ENCODE results near the gene MORN2. TPM values are rescaled to one million over a fixed set of nuclear protein-coding genes. Genes with fewer than 3 reads are reported as not detected.
A peak's percentile ranks its signal among the peaks of the same experiment; 100 is the strongest.

MORN2 gene
- polyA plus RNA-seq, 2 of the 4 experiments (the other 2 are of a cell fraction): 44.7 to 54.7 TPM

GRCh38 chr2:38887902-38888554, 12.3 kb downstream of the MORN2 start:
- ChIA-PET POLR2A (no interaction called here), CTCF (no interaction called here)
- DNase-seq (ENCODE audit: low read depth in 1 of 2, low spot score in 1 of 2) (no peak), ATAC-seq (no peak), FAIRE-seq (no peak)
- Histone ChIP-seq H3K27ac (no peak overlapping the region), H3K4me1 (no peaks in the 10 kb centered on the region), H3K4me3 (no peak overlapping the region), H3K9me3 (no peaks in the 10 kb centered on the region), H3K4me2 (no peak overlapping the region)
- WGBS (ENCODE audit: missing lambda C conversion rate): 100% methylated on average over 1 of the region's 1 CpG
- no peak for TF ChIP-seq NFE2L2 (conservative IDR thresholded peaks at IDR 0.05; ENCODE audit: low read length)

GRCh38 chr2:38889045-38889444, 13.3 kb downstream of the MORN2 start:
- no peak for ATAC-seq
- Histone ChIP-seq H3K4me3 (no peak overlapping the region), H3K4me1 (no peaks in the 10 kb centered on the region), H3K27ac (no peak overlapping the region), H3K9me3 (no peaks in the 10 kb centered on the region), H3K4me2 (no peak overlapping the region)
- TF ChIP-seq MAFK (IDR thresholded peaks at IDR 0.05; ENCODE audit: partially characterized antibody) (peak; percentile 76), ESRRA (IDR thresholded peaks at IDR 0.05; ENCODE audit: borderline replicate concordance, low read length) (no peak), ZC3H11A (IDR thresholded peaks at IDR 0.05) (no peak), USF2 (IDR thresholded peaks at IDR 0.05) (no peak), JUN (IDR thresholded peaks at IDR 0.05) (no peak)
- no peak for DNase-seq (ENCODE audit: low read depth in 1 of 2, low spot score in 1 of 2)
- POLR2A ChIA-PET: no interaction called here
- CTCF ChIA-PET: no interaction called here
- no peak for FAIRE-seq

GRCh38 chr2:38889575-38889974, 13.8 kb downstream of the MORN2 start, which contains the start of gene ARHGEF33:
TSS of gene ARHGEF33 (plus strand) at chr2:38889875. CDS start at chr2:38919448, 29,573 bp downstream.
- POLR2A ChIA-PET: no interaction called here
- no peak for FAIRE-seq
- WGBS (ENCODE audit: missing lambda C conversion rate): 70% methylated on average over 3 of the region's 3 CpGs

GRCh38 chr2:38892819-38893218, 17.0 kb downstream of the MORN2 start:
- DNase-seq (ENCODE audit: low read depth in 1 of 2, low spot score in 1 of 2) (no peak), ATAC-seq (no peak), FAIRE-seq (no peak)
- ChIA-PET POLR2A (no interaction called here), CTCF (interaction anchor here (0.6 to 1.8 kb wide), 5 partner anchors 12 to 676 kb away, joined by 3 to 6 read pairs (median 4); no protein-coding TSS in a partner anchor)
- no peak overlapping the region for H3K27ac ChIP-seq
- no peak overlapping the region for H3K4me2 ChIP-seq
- no peak overlapping the region for H3K4me3 ChIP-seq
- no peaks in the 10 kb centered on the region for H3K9me3 ChIP-seq
- H3K4me1 ChIP-seq: no peaks in the 10 kb centered on the region
- TF ChIP-seq KDM1A (IDR thresholded peaks at IDR 0.05; ENCODE audit: low read depth) (no peak), RNF2 (IDR thresholded peaks at IDR 0.05; ENCODE audit: borderline replicate concordance, low read depth) (no peak), EP300 (IDR thresholded peaks at IDR 0.05) (no peak), REST (IDR thresholded peaks at IDR 0.05) (no peak), ZFP36 (IDR thresholded peaks at IDR 0.05; ENCODE audit: borderline replicate concordance, partially characterized antibody) (no peak), TP53 (CRISPR knock-in tag; IDR thresholded peaks at IDR 0.05) (no peak), TFCP2L1 (CRISPR knock-in tag; IDR thresholded peaks at IDR 0.05) (no peak), PHF8 (IDR thresholded peaks at IDR 0.05; ENCODE audit: borderline replicate concordance, low read depth) (no peak), CHD4 (IDR thresholded peaks at IDR 0.05; ENCODE audit: borderline replicate concordance) (no peak), USF2 (IDR thresholded peaks at IDR 0.05) (no peak), CBX8 (IDR thresholded peaks at IDR 0.05) (no peak), POLR2AphosphoS2 (conservative IDR thresholded peaks at IDR 0.05; ENCODE audit: low read length) (no peak), ESRRA (IDR thresholded peaks at IDR 0.05; ENCODE audit: borderline replicate concordance, low read length) (no peak), NFE2L2 (conservative IDR thresholded peaks at IDR 0.05; ENCODE audit: low read length) (no peak), RFX5 (IDR thresholded peaks at IDR 0.05) (no peak)

More at GRCh38 chr2:38889575-38889974, 13.8 kb downstream of the MORN2 start, which contains the start of gene ARHGEF33:
- CTCF ChIA-PET: no interaction called here
- no peaks in the 10 kb centered on the region for H3K4me1 ChIP-seq
- H3K4me2 ChIP-seq: no peak within 1 kb of the TSS
- DNase-seq (ENCODE audit: low read depth in 1 of 2, low spot score in 1 of 2) (no peak), ATAC-seq (no peak)
- H3K4me3 ChIP-seq: no peak within 1 kb of the TSS
- H3K9me3 ChIP-seq: no peaks in the 10 kb centered on the region
- no peak within 1 kb of the TSS for H3K27ac ChIP-seq
- TF ChIP-seq CTCF (IDR thresholded peaks at IDR 0.05) (no peak), ZC3H11A (IDR thresholded peaks at IDR 0.05) (no peak), NPAS2 (CRISPR knock-in tag; IDR thresholded peaks at IDR 0.05; ENCODE audit: borderline replicate concordance) (no peak), NFE2L2 (conservative IDR thresholded peaks at IDR 0.05; ENCODE audit: low read length) (no peak)
